NCI-H748 treated with DMSO at 0.1 percent for 48 hours (cell line): ENCODE measurements around the gene CALN1.

ENCODE experiments used
- DNase-seq: peaks from one replicate; lab custom pipeline; 2025; lab: John Stamatoyannopoulos, UW

CALN1 gene

DNA sequence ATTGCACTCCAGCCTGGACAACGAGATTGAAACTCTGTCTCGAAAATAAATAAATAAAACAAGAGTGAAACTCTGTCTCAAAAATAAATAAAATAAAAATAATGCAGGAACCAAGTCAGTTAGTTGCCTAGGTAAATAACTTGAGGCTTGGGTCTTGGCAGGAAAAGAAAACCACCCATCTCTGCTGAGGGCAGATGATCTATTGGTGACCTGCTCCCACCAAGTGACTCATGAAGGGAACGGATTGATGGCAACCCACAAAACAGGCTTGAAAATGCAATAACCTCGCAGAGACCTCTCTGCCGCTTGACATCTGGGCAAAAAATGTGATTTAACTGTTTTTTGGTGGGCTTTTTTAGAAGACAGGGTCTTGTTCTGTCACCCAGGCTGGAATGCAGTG lies 86.6 kb downstream of the CALN1 start:
- DNase-seq: no peak

DNA sequence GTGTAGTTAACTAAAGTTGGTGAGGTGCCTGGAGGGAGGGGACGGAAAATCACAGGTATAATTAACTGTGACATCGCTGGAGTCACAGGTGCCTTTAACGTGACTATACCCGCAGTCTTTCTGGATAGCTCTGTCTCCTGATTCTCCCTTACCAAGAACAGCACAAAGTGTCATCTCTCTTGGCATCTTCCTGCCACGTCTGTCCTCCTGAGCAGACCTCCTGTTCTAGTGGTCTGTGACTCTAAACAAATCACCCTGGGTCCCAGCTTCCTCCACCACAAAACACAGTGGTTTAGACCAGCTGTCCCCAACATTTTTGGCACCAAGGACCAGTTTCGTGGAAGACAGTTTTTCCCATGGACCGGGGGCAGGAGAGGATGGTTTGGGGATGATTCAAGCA lies 90.5 kb downstream of the CALN1 start:
- DNase-seq: no peak

DNA sequence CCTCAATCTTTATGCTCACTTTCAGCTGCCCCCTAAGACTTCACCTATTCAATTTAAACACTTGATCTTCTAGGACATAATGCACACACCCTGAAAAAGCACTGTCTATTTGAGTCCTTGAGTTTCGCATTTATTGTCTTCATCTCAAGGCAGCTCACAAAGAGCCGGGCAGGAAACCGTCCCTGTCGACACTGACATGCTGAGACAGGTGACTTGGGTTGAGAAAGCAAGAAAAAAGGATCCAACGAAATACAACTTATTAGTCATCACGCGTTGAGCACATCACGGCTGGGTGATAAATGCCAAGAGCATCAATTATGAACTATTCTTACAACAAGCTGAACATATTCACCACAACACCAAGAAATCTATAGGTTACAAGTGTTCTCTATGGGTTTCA lies 91.1 kb downstream of the CALN1 start:
- DNase-seq: no peak

DNA sequence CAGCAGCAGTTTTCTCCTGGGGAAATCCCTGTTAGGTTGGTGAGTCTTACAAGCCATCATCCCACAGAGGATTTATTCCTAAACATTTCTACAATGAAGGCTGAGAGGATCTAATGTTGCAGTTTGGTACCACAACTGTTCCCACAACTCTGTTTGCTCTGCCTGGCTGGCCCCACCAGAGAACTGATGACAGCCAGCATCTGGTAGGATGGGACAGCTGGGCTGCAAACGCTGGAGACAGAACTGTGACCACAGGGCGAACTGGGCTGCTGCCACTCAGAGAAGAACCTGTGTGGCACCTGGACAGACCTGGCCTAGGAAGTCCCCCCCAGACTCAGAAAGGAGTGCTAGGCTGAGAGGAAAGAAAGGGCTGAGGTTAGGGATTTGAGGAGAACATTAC lies 94.8 kb downstream of the CALN1 start:
- DNase-seq: no peak

DNA sequence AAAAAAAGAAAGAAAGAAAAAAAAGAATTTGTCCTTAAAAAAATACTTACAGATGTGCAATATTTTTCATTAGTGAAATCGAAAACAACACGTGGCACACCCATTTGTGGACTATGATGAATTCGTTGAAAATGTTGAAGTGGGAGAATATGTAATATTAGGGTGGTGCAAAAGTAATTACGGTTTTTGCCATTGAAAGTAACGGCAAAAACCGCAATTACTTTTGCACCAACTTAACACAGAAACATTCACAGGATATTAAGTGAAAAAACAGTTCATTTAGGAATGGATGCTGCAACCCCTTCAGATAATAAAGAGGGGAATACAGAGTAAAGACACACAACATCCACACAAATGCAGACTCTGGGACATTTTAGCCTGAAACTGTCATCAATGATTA lies 96.0 kb downstream of the CALN1 start:
- no peak for DNase-seq

DNA sequence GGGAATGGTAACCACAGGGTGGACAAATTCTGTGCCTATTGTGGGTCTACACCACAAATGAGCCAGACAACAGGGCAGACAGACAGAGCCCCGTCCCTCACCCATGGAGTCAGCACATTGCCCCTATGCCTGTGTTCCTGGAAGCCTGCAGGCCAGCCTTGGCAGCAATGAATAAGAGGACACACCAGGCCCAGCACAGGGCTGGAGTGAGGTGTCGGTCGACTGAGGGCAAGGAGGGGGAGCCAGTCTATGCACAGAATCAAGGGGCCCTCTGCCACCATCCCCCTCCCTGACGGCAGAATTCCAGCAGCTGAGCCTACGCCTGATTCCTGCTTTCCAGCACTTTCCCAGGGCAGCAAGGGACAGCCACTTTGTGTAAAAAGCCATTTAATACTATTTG lies 98.2 kb downstream of the CALN1 start:
- DNase-seq: no peak

DNA sequence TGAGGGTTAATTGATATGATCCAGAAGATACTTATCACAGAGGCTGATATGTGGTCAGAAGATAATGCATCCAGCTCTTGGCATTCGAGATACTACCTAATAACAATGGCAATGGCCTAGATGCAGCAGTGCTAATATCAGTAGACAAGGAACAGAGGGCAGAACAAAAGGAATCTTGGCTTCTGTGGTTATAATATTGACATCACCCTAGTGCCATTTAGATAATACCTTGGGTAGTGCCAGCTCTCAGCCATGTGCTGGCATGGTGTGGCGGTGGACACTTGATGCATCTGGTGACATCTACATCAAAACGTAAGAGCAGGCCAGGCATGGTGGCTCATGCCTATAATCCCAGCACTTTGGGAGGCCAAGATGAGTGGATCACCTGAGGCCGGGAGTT lies 101.8 kb downstream of the CALN1 start:
- no peak for DNase-seq

DNA sequence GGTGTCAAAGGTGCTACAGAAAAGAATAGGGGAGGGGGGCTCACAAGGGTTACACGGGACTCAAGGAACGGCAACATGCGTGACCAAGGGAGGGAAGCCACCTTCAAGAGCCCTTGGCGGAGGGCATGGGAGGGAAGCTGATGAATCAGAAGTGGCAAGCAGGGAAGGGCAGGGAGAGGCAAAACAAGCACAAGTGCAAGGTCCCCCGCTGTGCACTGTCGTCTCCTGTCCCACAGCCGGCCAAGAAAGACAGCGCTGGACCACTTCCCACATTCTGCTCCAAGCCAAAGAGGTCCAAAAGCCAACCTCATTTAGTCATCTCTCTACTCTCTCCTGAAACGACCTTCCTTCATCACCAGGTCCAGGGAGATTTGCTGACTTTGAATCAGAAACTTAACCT lies 102.7 kb downstream of the CALN1 start:
- DNase-seq: no peak

DNA sequence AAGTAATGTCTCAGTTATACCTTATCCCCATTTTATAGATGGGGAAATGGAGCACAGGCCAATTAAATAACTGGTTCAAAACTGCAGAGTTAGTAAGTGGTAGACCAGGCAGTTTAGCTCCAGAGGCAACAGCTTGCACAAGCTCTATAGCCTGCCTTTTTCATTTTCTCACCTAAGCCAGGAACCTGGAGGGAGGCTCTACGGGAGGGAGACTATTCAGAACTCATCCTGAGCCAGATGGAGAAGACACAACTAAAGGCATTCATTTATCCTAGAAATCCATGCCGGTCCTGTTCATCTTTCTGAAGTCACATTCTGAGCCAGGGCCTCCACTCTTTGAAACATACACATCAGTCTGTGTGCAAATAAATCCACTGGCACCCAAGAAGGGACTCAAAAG lies 103.2 kb downstream of the CALN1 start:
- no peak for DNase-seq

DNA sequence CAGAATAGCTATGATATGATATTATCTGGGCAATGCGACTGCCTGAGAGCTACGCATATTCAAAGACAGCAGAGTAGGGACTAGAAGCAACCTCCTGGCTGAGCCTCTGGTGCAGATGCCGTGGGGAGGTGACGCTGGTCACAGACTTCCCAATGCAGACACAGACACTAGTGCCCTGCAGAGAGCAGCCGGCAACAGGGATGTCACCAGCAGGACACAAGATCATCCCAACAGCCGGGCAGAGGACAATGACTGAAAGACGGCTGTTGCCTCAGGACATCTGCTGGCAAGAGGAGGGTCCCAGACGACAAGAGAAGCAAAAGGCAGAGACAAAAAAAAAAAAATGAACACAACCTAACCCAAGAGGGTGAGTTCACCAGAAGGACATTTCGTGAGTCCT lies 104.6 kb downstream of the CALN1 start:
- DNase-seq: no peak

DNA sequence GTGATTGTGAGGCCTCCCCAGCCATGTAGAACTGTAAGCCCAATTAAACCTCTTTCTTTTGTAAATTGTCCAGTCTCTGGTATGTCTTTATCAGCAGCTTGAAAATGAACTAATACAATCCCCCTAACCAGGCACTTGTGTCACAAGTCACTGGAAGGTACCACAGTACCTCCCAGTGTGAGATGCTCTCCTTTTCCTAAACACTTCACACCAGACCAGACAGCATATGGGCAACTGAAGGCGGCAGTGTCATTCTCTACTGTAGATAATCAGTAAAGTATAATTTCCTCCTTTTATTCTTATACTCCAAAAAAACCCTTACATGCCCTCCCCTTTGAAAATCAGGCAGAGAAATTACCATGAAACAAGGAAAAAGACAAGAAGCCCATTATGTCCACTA lies 113.2 kb downstream of the CALN1 start:
- no peak for DNase-seq

DNA sequence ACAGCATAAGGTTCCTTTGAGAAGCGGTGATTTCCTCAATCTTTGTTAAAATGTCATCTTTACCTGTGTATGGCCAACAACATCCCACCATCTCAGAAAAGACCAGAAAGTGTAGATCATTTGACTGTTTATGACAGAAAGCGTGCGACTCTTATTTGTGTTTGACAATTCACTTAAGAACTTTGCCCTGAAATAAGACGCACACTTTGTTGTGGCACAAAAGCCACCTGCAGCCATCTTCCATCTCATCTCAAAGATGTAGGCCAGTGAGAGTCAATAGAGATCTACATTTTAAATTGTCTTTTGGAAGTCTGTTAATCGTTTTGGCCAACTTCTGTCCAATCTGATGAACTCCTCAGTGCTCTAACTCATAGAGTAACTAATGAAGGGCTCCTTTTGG lies 114.0 kb downstream of the CALN1 start:
- DNase-seq: no peak

DNA sequence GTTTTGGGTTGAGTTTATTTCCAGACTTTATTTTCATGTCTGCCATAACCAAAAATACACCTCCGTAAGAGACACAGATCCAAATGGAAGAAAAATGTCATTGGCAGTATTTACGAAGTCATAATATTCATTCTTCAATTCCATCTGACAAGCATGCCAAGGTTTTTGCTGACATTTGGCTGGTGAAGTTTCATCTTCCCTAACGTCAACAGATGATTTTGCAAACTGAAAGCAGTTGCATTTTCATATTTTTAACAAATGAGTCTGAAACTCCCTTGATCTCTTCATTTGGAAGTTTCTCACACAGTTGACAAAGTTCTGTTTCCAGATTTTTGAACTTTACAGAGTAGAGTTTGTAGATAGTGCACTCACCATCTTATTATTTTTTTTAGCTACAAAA lies 114.5 kb downstream of the CALN1 start:
- DNase-seq: no peak

DNA sequence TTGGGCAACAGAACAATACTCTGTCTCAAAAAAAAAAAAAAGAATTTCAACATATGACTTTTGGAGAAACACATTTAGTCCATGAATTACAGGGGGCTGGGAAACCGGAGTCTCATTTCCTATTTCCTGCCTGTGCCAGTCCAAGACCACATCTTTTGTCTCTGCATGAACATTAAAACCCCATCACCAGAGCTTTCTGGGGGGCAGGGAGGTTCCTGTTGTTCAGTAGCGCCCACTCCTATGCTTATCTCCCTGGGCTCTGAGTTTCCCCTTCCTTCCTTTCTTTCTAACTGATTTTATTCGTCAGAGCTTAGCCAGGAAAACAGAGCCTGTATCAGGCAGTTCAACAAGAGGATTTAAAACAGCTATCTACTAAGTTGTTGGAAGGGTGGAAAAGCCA lies 119.3 kb downstream of the CALN1 start:
- no peak for DNase-seq

DNA sequence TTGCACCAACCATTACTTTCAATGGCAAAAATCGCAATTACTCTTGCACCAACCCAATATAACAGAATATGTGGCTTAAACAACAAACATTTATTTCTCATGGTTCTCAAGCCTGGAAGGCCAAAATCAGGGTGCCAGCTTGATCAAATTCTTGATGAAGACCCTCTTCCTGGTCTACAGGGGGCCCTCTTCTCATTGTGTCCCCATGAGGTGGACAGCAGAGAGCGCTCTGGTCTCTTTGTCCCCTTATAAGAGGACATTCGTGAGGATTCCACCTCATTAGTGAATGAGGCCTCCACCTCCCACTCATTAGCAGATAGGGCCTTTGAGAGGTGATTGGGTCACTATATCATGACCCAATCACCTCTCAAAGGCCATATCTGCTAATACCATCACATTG lies 120.0 kb downstream of the CALN1 start:
- DNase-seq: no peak

DNA sequence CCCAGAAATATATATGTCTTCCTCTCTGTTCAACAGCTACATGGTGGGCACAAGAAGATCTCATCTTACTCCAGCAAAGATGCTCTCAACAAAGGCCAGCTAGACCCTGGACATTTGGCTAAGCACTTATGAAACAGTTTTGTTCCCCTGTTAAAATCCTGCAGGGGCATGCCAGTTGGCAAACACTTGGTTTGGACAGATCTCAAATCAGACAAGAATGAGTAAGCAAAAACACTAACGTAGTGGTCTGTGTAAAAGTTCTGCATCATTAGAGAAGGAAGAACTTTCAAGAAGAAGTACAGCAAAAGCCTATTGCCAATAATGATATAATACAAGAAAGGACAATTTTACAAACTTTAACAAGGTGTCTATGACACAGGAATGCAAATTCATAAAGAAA lies 125.6 kb downstream of the CALN1 start:
- no peak for DNase-seq

DNA sequence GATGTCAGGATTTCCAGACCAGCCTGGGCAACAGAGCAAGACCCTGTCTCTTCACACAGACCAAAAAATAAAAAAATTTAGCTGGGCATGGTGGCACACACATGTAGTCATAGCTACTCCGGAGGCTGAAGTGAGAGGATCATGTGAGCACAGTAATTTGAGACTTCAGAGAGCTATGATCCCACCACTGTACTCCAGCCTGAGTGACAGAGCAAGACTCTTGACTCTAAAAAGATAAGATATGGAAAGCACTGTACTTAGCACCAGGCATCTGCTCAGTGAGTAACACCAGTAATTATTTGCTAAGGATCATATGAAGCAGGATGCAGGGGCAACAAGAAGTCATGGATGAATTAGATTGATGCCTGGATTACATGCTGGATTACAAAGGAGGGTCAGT lies 128.8 kb downstream of the CALN1 start:
- no peak for DNase-seq

DNA sequence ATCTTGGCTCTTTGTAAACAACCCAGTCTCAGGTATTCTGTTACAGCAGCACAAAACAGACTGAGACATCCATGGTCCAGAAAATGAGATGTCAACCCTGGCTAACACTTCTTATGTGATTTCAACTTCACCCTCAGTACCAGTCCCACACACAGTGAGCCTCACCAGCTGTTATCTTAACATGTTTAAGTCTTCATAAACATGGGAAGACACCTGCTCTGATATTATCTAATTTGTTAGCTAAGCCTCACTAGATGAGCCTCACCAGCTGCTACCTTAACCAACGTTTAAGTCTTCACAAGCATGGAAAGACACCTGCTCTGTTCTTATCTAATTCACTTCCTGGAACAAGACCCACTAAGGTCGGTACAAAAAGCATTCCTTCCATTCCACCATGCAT lies 130.8 kb downstream of the CALN1 start:
- DNase-seq: no peak

DNA sequence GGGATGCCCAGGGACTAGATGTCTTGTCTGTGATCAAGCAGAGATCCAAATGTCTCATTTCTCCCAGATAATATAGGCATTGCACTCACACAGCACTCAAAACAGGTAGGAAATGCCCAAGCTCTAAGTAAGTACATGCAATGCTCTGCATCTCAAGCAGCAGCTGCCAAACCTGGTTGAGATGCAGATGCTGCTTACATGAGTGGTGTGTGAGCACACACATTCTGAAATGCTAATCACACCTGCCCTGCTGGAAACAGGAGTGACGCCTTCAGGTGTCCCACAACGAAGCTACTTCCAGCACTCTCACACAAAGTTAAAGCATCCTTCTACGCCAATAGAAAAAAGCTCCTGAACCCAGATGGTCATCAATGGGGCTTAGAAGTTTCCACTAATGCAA lies 132.9 kb downstream of the CALN1 start:
- no peak for DNase-seq

DNA sequence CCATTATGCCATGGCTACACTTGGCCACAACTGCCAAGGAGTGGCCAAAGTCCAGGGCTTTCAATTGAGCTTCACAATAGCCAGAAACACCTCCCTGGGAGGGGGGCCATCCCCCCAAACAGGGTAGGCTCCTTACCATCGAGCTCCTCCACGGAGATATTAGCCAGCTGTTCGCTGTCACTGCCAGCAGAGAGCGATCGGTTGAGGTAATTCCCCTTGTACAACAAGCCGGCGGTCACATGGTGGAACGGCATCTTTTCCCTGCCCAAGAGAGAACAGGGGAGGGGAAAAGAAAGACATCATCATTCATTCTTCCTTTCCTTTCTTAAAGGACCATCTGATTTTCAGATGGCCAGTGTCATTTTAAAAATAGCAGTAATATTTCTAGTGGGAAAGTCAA lies 133.6 kb downstream of the CALN1 start:
- DNase-seq: no peak

DNA sequence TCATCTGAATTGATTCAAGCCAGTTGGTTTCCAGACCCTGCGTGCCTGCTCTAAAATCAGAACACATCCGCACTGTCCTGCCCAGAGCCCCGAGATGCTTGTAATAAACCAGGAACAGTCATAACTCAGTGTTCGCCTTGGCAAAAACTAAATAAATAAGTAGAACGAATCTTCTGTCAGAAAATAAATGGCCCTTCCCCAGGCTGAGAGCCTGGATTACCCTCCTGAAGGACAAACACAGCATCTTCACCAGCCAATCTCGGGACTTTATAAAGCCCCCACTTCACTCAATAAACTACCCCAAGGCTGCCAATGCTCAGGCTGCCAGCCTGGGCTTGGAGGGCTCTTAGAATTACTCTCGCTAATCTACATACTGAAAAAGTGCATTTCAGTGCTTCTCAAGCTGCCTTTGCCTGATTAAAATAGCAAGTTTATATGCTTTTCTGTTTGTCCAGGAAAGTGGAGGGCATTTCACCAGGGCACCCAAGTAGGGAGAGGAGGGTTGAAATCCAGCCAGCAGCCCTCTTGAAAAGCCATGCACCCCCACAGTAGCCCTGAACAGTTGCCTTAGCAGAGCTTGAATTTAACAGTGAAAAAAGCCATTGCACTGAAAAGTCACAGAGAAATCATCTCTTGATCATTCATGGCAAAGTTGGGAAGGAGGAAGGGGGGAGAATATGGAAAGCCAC lies 136.6 kb downstream of the CALN1 start:
- no peak for DNase-seq

DNA sequence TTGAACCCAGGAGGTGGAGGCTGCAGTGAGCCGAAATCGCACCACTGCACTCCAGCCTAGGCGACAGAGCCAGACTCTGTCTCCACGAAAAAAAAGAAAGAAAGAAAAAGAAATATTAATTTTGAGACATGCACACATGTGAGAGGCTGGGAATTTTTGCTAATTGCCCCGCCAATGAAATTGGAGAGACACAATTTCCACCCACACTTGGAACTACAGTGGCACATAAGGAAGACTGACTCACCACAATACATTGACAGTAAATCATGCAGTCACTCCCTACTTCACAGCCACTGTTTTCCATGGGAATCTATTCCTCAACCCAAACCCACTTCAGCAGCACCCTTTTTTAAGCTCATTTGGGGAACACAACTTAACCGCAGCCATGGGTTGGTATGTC lies 139.7 kb downstream of the CALN1 start:
- DNase-seq: no peak

DNA sequence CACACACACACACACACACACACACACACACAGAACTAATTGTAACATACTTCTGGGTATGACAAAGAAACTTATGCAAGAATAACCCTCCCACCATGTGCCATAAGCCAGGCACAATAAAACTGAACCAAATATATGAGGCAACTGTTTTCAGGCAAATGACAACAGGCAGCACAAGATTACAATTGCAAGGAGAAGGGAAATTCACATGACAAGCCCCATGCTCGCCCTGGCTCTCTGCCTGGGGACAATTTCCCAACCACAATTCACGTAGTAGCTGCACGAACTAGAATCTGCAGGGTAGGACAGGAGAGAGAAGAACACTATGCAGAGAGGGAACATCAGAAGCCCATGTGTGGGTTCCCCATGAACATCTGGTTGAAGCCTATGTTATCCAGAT lies 143.3 kb downstream of the CALN1 start:
- no peak for DNase-seq

DNA sequence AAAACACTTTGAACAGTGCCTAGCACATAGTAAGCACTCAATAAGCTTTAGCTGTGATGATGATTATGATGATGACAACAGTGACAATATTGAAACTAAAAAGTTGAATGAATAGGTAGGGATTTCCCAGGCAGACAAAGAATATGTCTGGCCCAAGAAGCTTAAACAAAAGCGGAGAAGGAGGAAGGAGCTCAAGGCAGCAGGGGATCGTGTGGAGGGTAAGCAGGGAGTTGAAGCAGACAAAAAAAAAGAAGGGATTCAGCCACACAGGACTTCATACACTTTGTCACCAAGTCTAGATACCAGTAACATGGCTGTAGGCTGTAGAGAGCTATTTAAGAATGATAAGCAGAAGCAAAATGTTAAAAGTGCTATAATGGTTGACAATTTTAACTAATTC lies 144.0 kb downstream of the CALN1 start:
- no peak for DNase-seq

DNA sequence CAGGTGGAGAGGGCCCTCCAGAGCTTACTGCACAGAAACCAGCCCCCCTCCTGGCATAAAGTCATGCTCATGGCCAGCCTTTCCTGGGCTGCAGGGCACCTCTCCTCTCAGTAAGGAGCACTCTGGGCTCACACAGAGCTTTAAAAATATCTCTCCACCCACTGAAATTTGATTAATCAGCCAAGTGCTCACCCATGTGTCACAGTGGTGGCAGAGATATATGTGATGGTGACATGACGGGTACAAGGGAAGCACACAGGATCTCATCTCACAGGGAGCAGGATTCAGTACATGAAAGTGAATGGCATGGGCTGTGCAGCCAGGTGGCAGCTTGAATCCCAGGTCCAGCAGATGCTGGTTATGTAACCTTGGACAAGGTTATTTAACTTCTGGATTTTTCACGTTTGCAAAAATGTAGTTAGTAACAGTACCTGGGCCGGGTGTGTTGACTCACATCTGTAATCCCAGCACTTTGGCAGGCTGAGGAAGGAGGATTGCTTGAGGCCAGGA lies 144.8 kb downstream of the CALN1 start:
- no peak for DNase-seq
